HG02943 (cell line): Measurements from ENCODE around the gene RNF26.

Experiments used
- ATAC-seq: cut with Tn5 transposase; IDR thresholded peaks from one replicate; pipeline ENCODE4 v1.9.1; 2021; ENCODE audit warnings: mild to moderate bottlenecking, low read depth, moderate library complexity; ENCODE audit not compliant: unreplicated experiment

The RNF26 gene

DNA sequence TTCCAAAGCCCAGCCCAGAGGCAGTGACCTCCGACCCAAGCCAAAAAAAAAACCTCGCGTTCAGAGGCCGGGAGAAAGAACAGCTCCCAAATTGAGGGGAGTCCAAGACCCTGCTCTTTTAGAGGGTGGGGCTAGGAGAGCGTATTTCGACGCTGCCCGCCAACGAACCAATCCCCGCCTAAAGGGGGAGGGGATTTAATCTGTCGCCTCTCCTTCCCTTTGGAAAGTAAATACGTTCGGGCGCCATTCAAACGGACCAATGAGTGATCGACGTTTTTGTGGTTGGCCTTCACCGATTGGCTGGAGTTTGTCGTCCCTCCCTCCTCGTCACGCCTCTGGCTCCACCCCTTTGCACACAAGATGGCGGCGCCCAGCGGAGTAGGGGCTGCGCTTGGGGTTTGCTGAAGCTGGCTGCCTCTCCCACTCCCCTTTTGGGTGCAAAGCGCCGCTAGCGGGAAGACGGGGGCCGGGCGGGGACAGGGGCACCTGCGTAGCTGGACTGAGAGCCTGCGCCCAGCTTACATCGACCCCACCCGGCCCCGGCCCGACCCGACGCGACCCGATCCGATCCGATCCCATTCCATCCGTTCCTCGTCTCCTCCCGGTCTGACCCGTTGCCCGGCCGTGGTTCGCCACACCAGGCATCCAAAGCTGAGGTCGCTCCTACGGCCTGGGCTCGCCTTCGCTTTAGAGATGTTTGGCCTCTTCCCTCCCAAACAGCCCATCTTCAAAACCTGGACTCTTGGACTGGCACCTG, at the start of gene RNF26:
RNF26 (plus strand) TSS at position 354 of the 757 bp plus-strand sequence. CDS start 596 bp downstream, outside the sequence.
- peak; percentile 86 for ATAC-seq

DNA sequence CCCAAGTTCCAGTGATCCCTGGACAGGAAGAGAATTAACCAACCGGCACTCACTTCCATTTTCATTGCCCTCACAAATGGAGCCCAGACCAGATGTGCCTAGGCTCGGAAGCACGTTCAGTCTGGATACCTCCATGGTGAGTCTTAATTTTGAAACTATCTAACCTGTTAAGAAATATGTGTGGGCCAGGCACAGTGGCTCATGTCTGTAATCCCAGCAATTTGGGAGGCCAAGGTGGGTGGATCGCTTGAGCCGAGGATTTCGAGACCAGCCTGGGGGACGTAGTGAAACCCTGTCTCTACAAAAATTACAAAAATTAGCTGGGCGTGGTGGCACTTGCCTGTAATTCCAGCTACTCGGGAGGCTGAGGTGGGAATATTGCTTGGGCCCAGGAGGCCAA, 48.9 kb upstream of the RNF26 start:
- no peak for ATAC-seq

DNA sequence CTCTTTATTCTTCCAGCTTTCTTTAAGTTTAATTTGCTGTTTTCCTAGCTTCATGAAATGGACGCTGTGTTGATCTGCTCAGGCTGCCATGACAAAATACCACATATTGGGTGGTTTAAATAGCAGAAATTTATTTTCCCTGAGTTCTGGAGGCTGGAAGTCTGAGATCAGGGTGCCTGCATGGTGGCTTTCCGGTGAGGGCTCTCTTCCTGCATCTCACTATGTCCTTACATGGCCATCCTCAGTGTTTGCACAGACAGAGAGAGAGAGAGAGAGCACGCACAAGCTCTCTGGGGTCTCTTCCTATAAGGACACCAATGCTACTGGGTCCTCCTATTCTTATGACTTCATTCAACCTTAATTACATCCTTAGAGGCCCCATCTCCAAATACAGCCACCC, 46.1 kb upstream of the RNF26 start:
- ATAC-seq: no peak

DNA sequence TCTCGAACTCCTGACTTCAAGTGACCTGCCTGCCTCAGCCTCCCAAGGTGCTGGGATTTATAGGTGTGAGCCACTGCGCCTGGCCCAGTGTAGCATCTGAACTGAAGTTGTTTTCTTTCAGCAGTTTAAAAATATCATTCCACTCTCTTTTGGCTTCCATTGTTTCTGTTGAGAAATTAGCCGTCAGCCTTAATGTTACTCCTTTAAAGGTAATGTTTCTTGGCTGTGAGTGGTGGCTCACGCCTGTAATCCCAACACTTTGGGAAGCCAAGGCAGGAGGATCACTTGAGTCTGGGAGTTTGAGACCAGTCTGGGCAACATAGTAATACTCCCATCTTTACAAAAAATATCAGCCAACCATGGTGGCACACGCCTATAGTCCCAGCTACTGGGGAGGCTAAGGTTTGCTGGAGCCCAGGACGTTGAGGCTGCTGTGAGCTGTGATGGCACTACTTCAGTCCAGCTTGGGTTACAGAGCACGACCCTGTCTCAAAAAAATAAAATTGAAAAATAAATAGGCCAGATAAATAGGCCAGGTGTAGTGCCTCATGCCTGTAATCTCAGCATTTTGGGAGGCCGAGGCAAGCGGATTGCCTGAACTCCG, 43.3 kb upstream of the RNF26 start:
- no peak for ATAC-seq

DNA sequence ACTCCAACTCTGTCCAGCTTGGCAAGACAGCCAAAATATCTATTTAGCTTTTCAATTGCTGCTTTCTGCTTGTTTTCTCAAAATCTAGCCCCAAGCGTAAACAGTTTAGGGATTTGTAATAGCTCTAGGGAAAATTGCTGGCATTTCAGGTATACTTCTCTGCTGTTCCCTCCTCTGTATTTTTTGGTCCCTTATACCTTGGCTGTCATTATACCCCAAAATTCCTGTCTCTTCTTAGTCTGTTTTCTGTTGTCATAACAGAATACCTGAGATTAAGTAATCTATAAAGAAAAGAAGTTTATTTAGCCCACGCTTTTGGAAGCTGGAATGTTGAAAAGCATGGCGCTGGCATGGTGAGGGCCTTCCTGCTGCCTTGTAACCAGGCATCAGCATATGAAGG, 40.9 kb upstream of the RNF26 start:
- no peak for ATAC-seq

DNA sequence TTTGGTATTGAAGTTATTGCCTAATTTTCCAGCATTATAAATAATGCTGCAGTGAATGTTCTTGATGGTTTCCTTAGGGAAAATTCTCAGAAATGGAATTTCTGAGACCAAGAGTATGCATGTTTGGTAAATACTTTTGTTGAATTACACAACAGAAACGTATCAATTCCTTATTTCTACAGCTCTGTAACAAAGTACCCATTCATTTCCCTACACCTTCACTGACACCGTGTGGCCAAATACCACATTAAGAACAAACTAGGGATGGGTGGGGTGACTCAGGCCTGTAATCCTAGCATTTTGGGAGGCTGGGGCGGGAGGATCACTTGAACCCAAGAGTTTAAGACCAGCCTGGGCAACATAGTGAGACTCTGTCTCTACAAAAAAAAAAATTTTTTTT, 39.1 kb upstream of the RNF26 start:
- ATAC-seq: no peak

DNA sequence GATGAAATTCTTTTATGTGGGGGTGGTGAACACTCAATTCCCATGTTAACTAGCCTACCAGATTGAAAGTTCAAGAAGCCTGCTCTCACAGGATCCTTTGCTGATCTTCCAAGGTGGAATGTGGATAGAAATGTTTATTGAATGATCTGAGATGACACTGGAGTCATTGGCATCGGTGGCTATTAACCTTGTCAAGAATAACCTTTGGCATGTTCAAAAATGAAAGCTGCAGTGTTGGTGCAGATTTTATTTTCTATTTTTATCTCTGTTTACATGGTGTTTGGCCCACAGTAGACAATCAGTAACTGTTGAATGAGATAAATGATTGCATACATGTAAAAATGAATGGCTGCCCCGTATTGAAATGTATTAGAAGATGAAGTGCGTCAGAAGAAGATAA, 36.4 kb upstream of the RNF26 start:
- ATAC-seq: no peak

DNA sequence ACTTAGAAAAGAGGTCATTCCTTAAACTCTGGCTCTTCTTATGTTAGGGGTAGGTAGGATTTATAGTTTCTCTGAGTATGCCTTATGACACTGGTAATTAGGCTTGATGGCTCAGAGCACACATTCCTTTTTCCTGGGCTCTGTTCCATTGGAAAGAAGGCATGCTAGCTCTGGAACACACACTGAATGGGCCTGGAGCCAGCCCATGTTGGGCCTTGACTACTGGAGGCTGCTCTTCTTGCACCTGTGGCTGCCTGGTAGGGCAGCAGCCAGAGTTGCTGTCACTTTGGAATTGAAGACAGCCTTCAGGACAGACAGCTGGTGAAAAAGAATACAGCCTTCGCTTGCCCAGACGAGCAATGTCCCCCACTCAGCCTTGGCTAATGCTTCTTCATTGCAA, 35.6 kb upstream of the RNF26 start:
- ATAC-seq: no peak

DNA sequence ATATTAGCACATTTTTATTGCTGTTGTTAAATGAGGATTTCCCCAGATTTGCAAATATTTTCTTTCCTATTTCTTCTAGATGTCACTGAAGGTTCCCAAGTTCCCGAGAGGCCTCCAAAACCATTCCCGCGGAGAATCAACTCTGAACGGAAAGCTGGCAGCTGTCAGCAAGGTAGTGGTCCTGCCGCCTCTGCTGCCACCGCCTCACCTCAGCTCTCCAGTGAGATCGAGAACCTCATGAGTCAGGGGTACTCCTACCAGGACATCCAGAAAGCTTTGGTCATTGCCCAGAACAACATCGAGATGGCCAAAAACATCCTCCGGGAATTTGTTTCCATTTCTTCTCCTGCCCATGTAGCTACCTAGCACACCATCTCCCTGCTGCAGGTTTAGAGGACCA, 34.9 kb upstream of the RNF26 start:
- no peak for ATAC-seq

DNA sequence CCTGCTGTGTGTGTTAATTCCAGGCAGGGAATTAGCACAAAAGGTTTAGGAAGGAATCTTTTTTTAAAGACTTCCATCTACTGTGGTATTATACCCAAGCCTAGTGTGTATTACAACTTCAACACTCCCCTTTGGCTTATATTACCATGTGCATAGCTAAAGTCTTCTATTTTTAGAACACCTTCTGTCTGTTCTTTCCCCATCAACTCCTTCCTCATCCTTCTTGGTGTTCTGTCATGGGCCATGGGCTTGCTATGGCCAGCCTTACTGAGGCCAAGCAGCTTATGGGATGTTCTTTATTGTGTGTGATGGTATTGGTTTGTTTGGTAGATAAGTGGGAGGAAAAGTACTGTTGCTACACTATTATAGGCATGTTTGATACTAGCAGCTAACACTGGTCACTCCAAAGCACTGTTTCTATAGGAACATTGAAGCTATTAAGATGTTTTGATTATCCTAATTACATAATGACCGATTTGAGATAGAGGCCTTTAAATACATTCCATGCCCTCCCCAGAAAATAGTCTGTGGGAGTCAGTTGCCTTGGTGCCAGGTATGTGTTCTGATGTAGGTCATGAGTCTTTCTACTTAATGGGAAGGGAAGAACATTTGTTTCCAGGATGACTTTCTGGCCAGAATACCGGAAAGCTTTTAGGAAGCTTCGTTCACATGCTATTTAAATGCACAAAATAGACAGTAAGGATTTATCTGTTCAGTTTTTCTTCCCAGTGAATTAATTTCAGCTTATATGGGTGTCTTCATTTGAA, 33.9 kb upstream of the RNF26 start:
- ATAC-seq: no peak

DNA sequence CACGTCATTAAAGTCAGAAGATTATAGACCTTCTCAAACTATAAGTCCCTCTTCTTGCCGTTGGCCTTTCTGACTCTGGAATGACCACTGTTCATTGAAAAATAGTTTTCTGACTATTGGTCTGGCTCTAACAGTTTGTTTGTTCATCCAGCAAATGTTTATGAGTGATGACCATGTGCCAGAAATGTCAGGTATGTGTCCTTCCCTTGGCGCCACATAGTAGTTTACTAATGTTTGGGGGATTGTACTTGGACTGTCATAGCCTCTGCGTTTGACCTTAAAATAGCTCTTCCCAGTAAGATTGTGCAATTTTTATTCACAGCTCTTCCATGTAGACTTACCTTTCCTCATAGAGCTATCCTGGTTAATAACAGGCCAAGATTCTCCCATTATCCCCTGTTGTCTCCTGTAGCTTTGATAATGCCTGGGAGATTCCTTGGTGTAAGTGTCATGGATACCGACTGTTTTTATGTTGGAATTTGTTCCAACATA, 31.1 kb upstream of the RNF26 start:
- ATAC-seq: no peak

DNA sequence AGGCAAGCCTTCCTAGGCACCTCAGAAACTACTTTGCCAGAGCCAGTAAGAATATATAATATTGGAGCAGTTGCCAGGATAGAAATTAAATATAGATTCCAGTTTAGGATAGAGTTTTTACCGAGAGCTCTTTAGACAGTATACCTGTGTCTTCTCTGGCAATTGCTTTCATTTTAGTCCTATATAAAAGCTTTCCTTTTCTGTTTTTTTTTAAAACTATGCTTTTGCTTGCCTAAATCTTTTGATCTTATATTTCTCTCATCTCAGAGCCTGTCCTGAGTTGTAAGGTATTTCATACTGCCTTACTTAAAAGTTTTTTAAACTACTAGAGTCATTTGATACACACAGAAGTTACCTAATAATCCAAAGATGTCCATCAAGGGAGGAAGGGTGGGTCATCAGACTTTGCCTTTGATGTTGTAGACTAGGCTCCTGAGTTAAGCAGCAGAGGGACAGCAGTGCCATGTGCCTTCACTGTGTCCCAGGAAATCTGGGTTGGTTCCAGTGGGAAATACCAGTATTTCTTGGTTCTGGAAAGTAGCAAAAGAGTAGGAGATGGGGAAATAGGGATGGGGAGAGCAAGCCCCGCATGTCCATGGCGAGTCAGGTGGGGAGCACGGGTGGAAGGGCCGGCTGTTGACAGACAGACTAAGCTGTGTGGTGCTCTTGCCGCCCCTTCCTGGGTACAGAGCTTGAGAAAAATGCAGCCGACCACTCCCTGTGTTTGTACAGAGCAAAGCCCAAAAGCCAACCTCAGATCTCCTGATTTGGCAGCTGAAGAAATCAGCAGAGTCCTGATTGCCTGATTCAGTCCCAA, 28.6 kb upstream of the RNF26 start:
- no peak for ATAC-seq

DNA sequence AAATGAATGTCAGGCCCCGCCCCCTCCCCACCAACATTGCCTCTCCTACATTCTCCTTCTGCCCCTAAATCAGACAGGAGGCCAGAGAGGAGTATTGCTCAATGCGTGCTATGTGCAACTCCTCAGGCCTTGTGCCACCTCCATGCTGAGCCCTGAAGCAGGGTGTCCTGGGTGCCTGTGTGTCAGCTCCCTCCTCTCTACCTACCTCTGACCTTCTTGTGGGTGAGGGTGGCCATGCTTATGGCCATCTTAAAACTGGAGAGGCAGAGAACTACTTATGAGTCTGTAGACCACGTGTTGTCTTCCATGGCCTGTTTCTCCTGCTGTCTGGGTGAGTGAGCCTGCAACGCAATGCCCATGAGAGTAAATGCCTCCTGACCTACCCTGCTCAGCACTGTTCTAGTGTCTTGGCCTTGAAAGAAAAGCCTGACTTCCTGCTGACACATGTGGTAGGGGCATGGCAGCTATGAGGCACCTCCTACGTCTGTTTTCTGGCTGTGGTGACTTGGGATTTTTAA, 27.9 kb upstream of the RNF26 start:
- ATAC-seq: no peak

DNA sequence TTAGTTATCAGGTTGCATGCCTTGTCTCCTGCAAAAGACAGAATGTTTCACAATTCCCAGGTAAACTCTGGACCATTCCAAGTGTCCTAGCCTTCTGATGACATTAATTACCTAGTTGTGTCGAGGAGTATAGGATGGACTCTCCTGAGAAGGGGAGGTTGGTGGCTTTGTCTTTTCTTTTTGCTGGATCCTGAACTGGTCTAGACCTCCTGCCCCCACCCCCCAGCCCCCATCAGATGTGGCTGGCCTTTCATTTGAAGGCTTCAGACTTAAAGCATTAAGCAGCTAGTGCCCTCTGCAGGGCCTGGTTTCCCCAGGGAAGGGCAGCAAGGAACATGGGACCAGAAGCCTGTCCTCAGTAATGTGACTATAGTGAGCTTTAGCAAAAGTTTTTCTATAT, 27.1 kb upstream of the RNF26 start:
- ATAC-seq: no peak

DNA sequence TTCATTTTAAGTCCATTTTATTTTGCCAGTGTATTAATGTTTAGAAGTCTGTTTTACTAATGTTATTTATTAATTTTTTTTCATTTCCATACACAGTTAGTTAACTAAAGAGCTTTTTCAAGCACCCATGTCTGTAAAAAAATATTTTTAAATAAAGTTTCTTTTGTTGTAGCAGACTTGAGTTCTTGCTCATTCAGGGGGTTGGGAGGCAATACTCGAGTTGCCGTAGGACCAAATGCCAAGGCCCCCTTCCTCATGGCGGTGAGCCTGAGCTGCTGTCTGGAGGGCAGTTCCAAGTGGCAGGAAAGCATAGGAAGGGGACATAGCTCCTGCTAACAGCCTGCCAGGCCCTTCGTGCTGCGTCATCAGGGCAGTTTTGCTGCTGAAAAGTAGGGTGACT, 26.4 kb upstream of the RNF26 start:
- ATAC-seq: no peak

DNA sequence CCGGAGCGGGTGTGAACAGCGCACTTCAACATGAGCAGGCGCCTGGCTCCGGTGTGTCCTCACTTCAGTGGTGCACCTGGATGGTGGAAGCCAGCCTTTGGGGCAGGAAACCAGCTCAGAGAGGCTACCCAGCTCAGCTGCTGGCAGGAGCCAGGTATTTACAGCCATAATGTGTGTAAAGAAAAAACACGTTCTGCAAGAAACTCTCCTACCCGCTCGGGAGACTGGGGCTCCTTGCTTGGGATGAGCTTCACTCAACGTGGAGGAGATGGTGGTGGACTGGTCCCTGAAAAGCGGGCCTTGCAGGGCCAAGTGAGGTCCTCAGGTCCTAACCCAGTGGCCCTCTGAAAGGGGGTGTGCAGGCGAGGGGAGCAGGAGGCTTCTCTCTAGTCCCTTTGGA, 24.9 kb upstream of the RNF26 start:
- ATAC-seq: no peak

DNA sequence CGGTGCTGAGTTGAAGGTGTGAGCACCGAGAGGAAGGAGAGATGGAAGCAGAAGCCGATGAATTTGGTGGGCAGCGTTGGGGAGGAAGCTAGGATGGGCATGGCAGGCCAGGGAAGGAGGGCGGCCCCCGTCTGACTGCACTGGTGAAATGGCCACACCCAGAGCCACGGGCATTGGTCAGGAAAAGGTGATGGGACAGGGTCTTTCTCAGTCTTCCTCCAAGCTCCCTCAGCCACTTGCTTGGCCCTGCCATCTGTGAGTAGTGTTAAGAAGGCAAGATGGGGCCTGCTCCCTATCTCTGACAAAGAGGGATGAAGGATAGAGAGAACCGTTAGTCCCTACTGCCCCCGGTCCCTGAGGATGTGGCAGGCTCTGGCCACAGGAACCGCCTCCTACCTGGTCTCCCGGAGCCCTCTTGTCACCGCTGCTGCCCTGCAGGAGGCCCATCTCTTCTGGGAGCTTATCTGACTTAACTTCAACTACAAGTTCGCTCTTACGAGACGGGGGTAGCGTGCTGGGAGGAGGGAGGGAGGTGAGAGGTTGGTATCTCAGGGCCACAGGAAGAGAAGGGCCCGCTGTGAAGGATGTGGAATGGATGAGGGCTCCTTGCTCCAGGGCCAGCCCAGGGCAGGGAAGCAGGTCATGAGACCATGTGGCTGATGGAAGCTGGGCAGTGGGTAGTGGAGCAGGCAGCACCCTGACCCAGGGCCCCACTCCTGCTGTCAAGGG, 24.2 kb upstream of the RNF26 start:
- no peak for ATAC-seq

DNA sequence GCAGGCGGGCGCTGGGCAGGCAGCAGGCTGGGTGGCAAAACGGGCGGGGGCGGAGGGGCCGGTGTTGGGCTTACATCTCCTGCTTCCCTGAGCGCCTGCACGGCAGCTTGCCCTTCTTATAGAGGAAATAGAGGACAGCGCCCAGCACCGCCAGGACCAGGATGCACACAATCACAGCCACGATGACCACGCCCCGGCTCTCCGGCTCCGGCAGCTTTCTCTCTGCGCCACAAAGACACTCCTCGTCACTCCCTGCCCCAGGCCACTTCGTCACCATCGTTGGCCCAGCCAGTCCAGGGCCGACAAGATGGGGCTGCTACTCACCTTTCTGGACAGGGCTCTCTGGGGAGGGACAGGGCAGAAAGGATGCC, 23.7 kb upstream of the RNF26 start:
- no peak for ATAC-seq

DNA sequence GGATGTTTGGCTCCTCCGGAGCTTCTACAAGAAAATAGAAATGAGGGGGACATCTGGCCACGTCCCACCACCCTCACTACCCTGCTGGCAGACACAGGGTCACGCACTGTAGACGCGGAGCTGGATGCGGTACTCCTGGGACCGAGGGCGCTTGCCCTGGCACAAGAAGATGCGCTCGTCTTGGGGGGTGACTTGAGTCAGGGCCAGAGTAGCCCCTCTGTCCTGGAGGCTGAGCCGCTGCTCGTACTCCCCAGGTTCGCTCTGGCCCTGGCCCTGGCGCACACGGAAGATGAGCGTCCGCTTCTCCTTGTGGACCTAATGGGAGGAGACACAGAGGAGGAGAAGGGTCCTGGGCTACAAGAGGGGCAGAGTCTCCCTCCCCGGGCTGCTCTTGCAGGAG, 19.6 kb upstream of the RNF26 start:
- no peak for ATAC-seq
